GM12878 (cell line): ENCODE measurements around the gene FRMD5. TPM values are rescaled to one million over a fixed set of nuclear protein-coding genes. Genes with fewer than 3 reads are reported as not detected.

Experiments
- ATAC-seq: fragments of 200-7000 bp; cut with Tn5 transposase; 3 replicates; pipeline ENCODE4 v1.9.1; 2020; ENCODE audit warnings: mild to moderate bottlenecking, moderate library complexity
- BruUV-seq: library from RNA; stranded (reverse); fragments of 400-500 nt; replicated peaks from 2 replicates; lab custom pipeline; 2021; lab: Mats Ljungman, UMichigan
- CTCF ChIA-PET: fragments of 300-600 bp; sonication (Branson Sonifier 250); formaldehyde crosslinking; extraction: SDS; loops from one replicate; lab custom pipeline; 2021; ENCODE audit warnings: inconsistent platforms; lab: Yijun Ruan, JAX
- POLR2A ChIA-PET: fragments of 350-600 bp; formaldehyde crosslinking; extraction: SDS; loops from one replicate; lab custom pipeline; 2021; ENCODE audit warnings: inconsistent platforms; lab: Charles Lee
- RAD21 ChIA-PET: fragments of 300-600 bp; sonication (Branson Sonifier 250); formaldehyde crosslinking; loops from one replicate; lab custom pipeline; 2023; ENCODE audit warnings: antibody characterized with exemption; ENCODE audit not compliant: unreplicated experiment; lab: Charles Lee
- SMC1A ChIA-PET: fragments of 300-600 bp; sonication (Branson Sonifier 250); formaldehyde crosslinking; loops from one replicate; lab custom pipeline; 2023; ENCODE audit not compliant: unreplicated experiment, uncharacterized antibody; lab: Charles Lee
- DNase-seq: peaks from one replicate; pipeline ENCODE4 v3.0.0-alpha.2; 2011; ENCODE audit warnings: low read depth, low spot score
- FAIRE-seq: peaks from 3 replicates; lab custom pipeline; 2011; peaks lifted over from hg19 to GRCh38; lab: Jason Lieb, UNC
- H2AFZ ChIP-seq: 2 replicates; pipeline ENCODE4 v1.6.0; 2011; ENCODE audit warnings: low read depth, low read length, control low read depth; ENCODE audit not compliant: control insufficient read depth
- H3K27ac ChIP-seq: 2 replicates; pipeline ENCODE4 v1.5.1; 2011; ENCODE audit warnings: control low read depth; ENCODE audit not compliant: control insufficient read depth, insufficient read depth
- H3K27me3 ChIP-seq, 2 experiments: replicated peaks in 1 of 2; 2 replicates each; pipeline versions ENCODE4 v1.6.0 to v1.6.1; 2011; ENCODE audit warnings: low read length in 1 of 2; ENCODE audit not compliant: control insufficient read depth in 2 of 2, insufficient read depth in 2 of 2
- H3K36me3 ChIP-seq, 2 experiments: 2 replicates each; pipeline ENCODE4 v1.5.1; 2011; ENCODE audit warnings: low read length in 1 of 2; ENCODE audit not compliant: control insufficient read depth in 2 of 2, insufficient read depth in 2 of 2
- H3K4me1 ChIP-seq: 2 replicates; pipeline ENCODE4 v1.6.1; 2011; ENCODE audit warnings: mild to moderate bottlenecking, low read length, moderate library complexity, mixed read lengths; ENCODE audit not compliant: control insufficient read depth, insufficient read depth
- H3K4me2 ChIP-seq: 2 replicates; pipeline ENCODE4 v1.6.0; 2011; ENCODE audit warnings: control low read depth; ENCODE audit not compliant: control insufficient read depth, insufficient read depth
- H3K4me3 ChIP-seq: fragments of 200-600 bp; sonication (generic); 2 replicates; pipeline ENCODE4 v1.5.1; 2016
- H3K79me2 ChIP-seq: 2 replicates; pipeline ENCODE4 v1.6.0; 2011; ENCODE audit warnings: low read length; ENCODE audit not compliant: control insufficient read depth, insufficient read depth
- H3K9ac ChIP-seq: 2 replicates; pipeline ENCODE4 v1.8.0; 2011; ENCODE audit warnings: low read length, control low read depth, mixed read lengths; ENCODE audit not compliant: control insufficient read depth, insufficient read depth
- H3K9me3 ChIP-seq: replicated peaks from 3 replicates; pipeline ENCODE4 v1.5.1; 2011; ENCODE audit warnings: mild to moderate bottlenecking, low read length; ENCODE audit not compliant: control insufficient read depth, insufficient read depth
- H4K20me1 ChIP-seq: 2 replicates; pipeline ENCODE4 v1.6.0; 2011; ENCODE audit not compliant: control insufficient read depth, insufficient read depth
- USF1 ChIP-seq: IDR thresholded peaks from 2 replicates; pipeline ENCODE4 v1.6.1; 2011; ENCODE audit warnings: borderline replicate concordance, low read depth, mild to moderate bottlenecking, moderate library complexity, mixed read lengths, low read length; ENCODE audit not compliant: insufficient read depth; ENCODE audit errors: extremely low read length
- ZSCAN29 ChIP-seq: fragments of 450-650 bp; IDR thresholded peaks from 2 replicates; pipeline ENCODE4 v1.6.1; 2017; ENCODE audit warnings: mild to moderate bottlenecking, moderate library complexity
- WGBS: methylation state at CpG from one replicate; pipeline ENCODE4 v1.1.6; 2016; ENCODE audit warnings: low lambda C conversion rate; ENCODE audit not compliant: insufficient replicate concordance, insufficient coverage; ENCODE audit errors: missing lambda C conversion rate; 5-methylcytosine and 5-hydroxymethylcytosine counted together
- in situ Hi-C: fragments of 300-500 bp; cut with MboI; formaldehyde crosslinking; loops from 9 replicates; pipeline ENCODE4 v1.14.3; 2018; ENCODE audit warnings: mixed read lengths
- intact Hi-C: fragments of 100-400 bp; cut with micrococcal nuclease; formaldehyde crosslinking; loops from one replicate; pipeline ENCODE4 v1.14.2; 2022; ENCODE audit not compliant: unreplicated experiment
- polyA plus RNA-seq, 11 experiments: library from polyadenylated mRNA; depleted of rRNA in 4 of 11; unstranded in 6 of 11; stranded (reverse) in 5 of 11; fragments of >200 nt; fragmentation: Nextera tagmentation in 4 of 11; fragmentation: Illumina TruSeq in 1 of 11; extraction: Ambion mirVana in 4 of 11; extraction: Trizol in 1 of 11; gene quantifications; 1 replicate in 1 of 11; 2 replicates in 10 of 11; pipeline versions ENCODE4 v1.2.1 to v1.2.3, GENCODE V29; 2011 to 2016; ENCODE audit warnings: inconsistent platforms in 2 of 11, missing spikeins in 2 of 11, low read depth in 1 of 11
- total RNA-seq, 4 experiments: library from RNA; depleted of rRNA in 3 of 4; stranded (reverse); fragments of >200 nt in 3 of 4; fragmentation: Illumina TruSeq in 1 of 4; extraction: Trizol in 1 of 4; gene quantifications; 2 replicates each; pipeline versions ENCODE4 v1.2.1 to v1.2.3, GENCODE V29; 2013 to 2021

The FRMD5 gene
- total and polyA plus RNA-seq, 10 of the 15 experiments (the other 5 are each of a cell fraction or from before 2014, with no cell fraction given), result 0.26 to 6.4 (median 0.68) TPM; not detected in 1

GRCh38 chr15:44015545-44016305 is 179.3 kb downstream of the FRMD5 start (continued):
- no peak for TF ChIP-seq USF1

DNA sequence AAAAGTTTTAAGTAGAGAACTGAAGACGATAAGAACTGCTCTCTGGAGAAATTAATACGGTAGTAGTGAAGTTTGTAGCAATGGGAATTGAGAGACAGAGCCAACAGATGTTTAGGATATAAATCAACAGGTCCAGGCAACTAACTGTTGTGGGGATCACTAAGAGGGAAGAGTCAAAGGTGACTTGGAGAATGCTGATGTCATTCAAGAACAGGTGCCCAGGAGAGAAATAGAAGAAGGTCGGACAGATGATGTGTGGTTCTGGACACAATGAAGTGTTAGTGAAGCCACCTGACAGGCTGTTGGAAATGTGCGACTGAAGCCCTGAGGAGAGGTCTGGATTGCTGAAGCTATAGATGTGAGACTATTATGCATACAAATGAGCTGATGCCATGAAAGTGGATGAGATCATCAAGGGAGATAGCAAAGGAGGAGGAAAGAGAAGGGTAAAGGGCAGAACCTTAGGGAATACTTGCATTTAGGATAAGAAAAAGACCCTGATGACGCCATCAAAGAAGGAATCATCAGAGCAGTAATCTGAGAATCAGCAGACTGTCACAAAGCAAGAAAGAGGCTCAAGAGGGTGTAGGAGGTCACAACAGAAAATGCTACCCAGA is 183.7 kb downstream of the FRMD5 start:
- Histone ChIP-seq H4K20me1 (no peaks in the 10 kb centered on the region), H3K27ac (no peak overlapping the region), H3K4me3 (no peak overlapping the region), H3K4me1 (no peaks in the 10 kb centered on the region), H3K9ac (no peak overlapping the region), H3K79me2 (no peaks in the 10 kb centered on the region), H3K9me3 (no peaks in the 10 kb centered on the region), H3K4me2 (no peak overlapping the region)
- no peak for ATAC-seq
- no peak for DNase-seq
- CTCF ChIA-PET, result no interaction called here
- BruUV-seq, result no TSS peak
- RAD21 ChIA-PET, result no interaction called here
- TF ChIP-seq ZSCAN29, result no peak
- TF ChIP-seq, all 136 proteins: peak for 0
- intact Hi-C loops (no loop called here), in situ Hi-C loops (no loop called here)
- ChIA-PET POLR2A (no interaction called here), SMC1A (no interaction called here)
- no peak for FAIRE-seq
- Histone ChIP-seq H2AFZ (no peak overlapping the region), H3K36me3 (no peaks in the 10 kb centered on the region), H3K27me3 (no peaks in the 10 kb centered on the region)
- 10% methylated on average over 5 of the region's 5 CpGs for WGBS
